Right lobe of liver (tissue), 6 donors: ENCODE data around the gene CLEC3B. TPM values are rescaled to one million over a fixed set of nuclear protein-coding genes. Genes with fewer than 3 reads are reported as not detected.

Experiments used
- ATAC-seq, 4 donors: fragments of 200-7000 bp; cut with Tn5 transposase; one replicate each; pipeline ENCODE4 v1.9.1; 2020; ENCODE audit warnings: mild to moderate bottlenecking in 4 of 4, moderate library complexity in 4 of 4
- DNase-seq, 3 donors: peaks; one replicate each; pipeline ENCODE4 v3.0.0-alpha.2; 2020
- H3K27ac ChIP-seq, 3 donors: fragments of 200-600 bp; one replicate each; pipeline ENCODE4 v1.8.0; 2022
- H3K27me3 ChIP-seq, 2 donors: fragments of 200-600 bp; one replicate each; pipeline ENCODE4 v1.8.0; 2022
- H3K36me3 ChIP-seq, 4 donors: fragments of 200-600 bp; sonication (generic) in 1 of 4; one replicate each; pipeline versions ENCODE4 v1.5.1 to v1.8.0; 2017 to 2022; ENCODE audit warnings: control low read depth in 1 of 4
- H3K4me1 ChIP-seq, 4 donors: fragments of 200-600 bp; sonication (generic) in 1 of 4; one replicate each; pipeline versions ENCODE4 v1.5.1 to v1.8.0; 2017 to 2022; ENCODE audit warnings: control low read depth in 1 of 4
- H3K4me3 ChIP-seq, 3 donors: fragments of 200-600 bp; one replicate each; pipeline ENCODE4 v1.8.0; 2022
- H3K9me3 ChIP-seq, 4 donors: fragments of 200-600 bp; sonication (generic) in 1 of 4; one replicate each; pipeline versions ENCODE4 v1.5.1 to v1.8.0; 2017 to 2022; ENCODE audit warnings: control low read depth in 1 of 4
- CTCF ChIP-seq, 4 donors: fragments of 200-600 bp in 3 of 4; fragments of 450-650 bp in 1 of 4; IDR thresholded peaks; one replicate each; pipeline versions ENCODE4 v1.5.1 to v1.8.0; 2016 to 2022; ENCODE audit warnings: antibody characterized with exemption in 4 of 4, mild to moderate bottlenecking in 2 of 4
- POLR2A ChIP-seq: fragments of 450-650 bp; IDR thresholded peaks from one replicate; pipeline ENCODE4 v1.6.1; 2017; ENCODE audit warnings: antibody characterized with exemption, mild to moderate bottlenecking
- WGBS: methylation state at CpG from one replicate; pipeline ENCODE4 v1.1.6; 2018; ENCODE audit warnings: low coverage, low lambda C conversion rate; ENCODE audit not compliant: insufficient coverage; ENCODE audit errors: missing lambda C conversion rate; 5-methylcytosine and 5-hydroxymethylcytosine counted together
- intact Hi-C, 2 donors: fragments of 100-400 bp; cut with DNase I; formaldehyde crosslinking; loops; one replicate each; pipeline versions ENCODE4 v1.11.2 to v1.14.1; 2022
- total RNA-seq, 6 experiments: library from RNA; depleted of rRNA in 2 of 6; stranded (reverse); fragments of >200 nt in 2 of 6; fragmentation: NEBNext Ultra II Directional in 3 of 6; extraction: Animal tissue kit (Norgen Biotek cat#: 25700) in 3 of 6; gene quantifications; one replicate each; pipeline versions ENCODE4 v1.1.0 to v1.2.4, GENCODE V29; 2016 to 2023
- donor health status: DM: no; HTN: yes; CAD: no.
- donor health status: DM: no; HTN: no; CAD: no.
- donor health status: DM: no; HTN: no; CAD: no.
- donor health status: DM: no; HTN: yes; CAD: no.
- donor health status: DM: no; HTN: yes; CAD: no.

The CLEC3B gene
- total RNA-seq, 6 experiments from 2014 or later, result 14.4 to 22.1 (median 19.6) TPM

- 75% methylated on average over 5 of the region's 5 CpGs for WGBS
- TF ChIP-seq POLR2A, result no peak
- no peak for TF ChIP-seq CTCF (IDR thresholded peaks at IDR 0.05)
- no peaks in the 10 kb centered on the region for H3K36me3 ChIP-seq
- intact Hi-C loops, result no loop called here
- ATAC-seq, result no peak
- H3K27me3 ChIP-seq, result no peaks in the 10 kb centered on the region
- no peak for DNase-seq
- no peaks in the 10 kb centered on the region for H3K9me3 ChIP-seq
- H3K4me1 ChIP-seq, result no peaks in the 10 kb centered on the region
- H3K4me3 ChIP-seq, result no peak overlapping the region
- H3K27ac ChIP-seq, result no peak overlapping the region
Observed at GRCh38 chr3:45017821-45018220, 8.3 kb upstream of the CLEC3B start.

GRCh38 chr3:45020534-45020933, 5.6 kb upstream of the CLEC3B start:
- Histone ChIP-seq H3K4me3 (no peak overlapping the region), H3K27me3 (no peaks in the 10 kb centered on the region), H3K4me1 (no peaks in the 10 kb centered on the region), H3K9me3 (no peaks in the 10 kb centered on the region), H3K27ac (no peak overlapping the region), H3K36me3 (no peaks in the 10 kb centered on the region)
- TF ChIP-seq CTCF (IDR thresholded peaks at IDR 0.05) (no peak), POLR2A (no peak)
- DNase-seq (no peak), ATAC-seq (no peak)
- 68% methylated on average over 6 of the region's 8 CpGs for WGBS
- intact Hi-C loops, result no loop called here

GRCh38 chr3:45021524-45022297, 4.4 kb upstream of the CLEC3B start:
- no peak for ATAC-seq
- H3K27ac ChIP-seq, result no peak overlapping the region

GRCh38 chr3:45023675-45024074, 2.4 kb upstream of the CLEC3B start:
- no peak for TF ChIP-seq CTCF (IDR thresholded peaks at IDR 0.05)
- TF ChIP-seq POLR2A, result no peak
- WGBS, result 53% methylated on average over 3 of the region's 3 CpGs
- H3K27ac ChIP-seq, result no peak overlapping the region
- ATAC-seq (no peak), DNase-seq (no peak)
- no peak overlapping the region for H3K4me3 ChIP-seq
- H3K9me3 ChIP-seq, result no peaks in the 10 kb centered on the region
- no peaks in the 10 kb centered on the region for H3K36me3 ChIP-seq
- intact Hi-C loops, result no loop called here
- H3K4me1 ChIP-seq, result no peaks in the 10 kb centered on the region
- H3K27me3 ChIP-seq, result no peaks in the 10 kb centered on the region

More at GRCh38 chr3:45021524-45022297, 4.4 kb upstream of the CLEC3B start:
- intact Hi-C loops, result no loop called here
- TF ChIP-seq CTCF (IDR thresholded peaks at IDR 0.05) (no peak), POLR2A (no peak)
- Histone ChIP-seq H3K9me3 (no peaks in the 10 kb centered on the region), H3K4me1 (no peaks in the 10 kb centered on the region), H3K36me3 (no peaks in the 10 kb centered on the region), H3K27me3 (no peaks in the 10 kb centered on the region), H3K4me3 (no peak overlapping the region)
- no peak for DNase-seq
- WGBS, result 78% methylated on average over 9 of the region's 12 CpGs
